ENCODE data around the gene BCAS4.

BCAS4 gene

DNA sequence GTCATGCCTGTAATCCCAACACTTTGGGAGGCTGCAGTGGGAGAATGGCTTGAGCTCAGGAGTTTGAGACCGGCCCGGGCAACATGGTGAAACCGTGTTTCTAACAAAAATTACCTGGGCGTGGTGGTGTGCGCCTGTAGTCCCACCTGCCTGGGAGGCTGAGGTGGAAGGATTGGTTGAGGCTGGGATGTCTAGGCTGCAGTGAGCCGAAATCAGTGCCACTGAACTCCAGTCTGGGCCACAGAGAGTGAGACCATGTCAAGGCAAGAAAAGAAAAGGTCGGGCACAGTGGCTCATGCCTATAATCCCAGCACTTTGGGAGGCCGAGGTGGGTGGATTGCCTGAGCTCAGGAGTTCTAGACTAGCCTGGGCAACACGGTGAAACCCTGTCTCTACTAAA is 8.2 kb upstream of the BCAS4 start:
- TF ChIP-seq, protein P1, sequence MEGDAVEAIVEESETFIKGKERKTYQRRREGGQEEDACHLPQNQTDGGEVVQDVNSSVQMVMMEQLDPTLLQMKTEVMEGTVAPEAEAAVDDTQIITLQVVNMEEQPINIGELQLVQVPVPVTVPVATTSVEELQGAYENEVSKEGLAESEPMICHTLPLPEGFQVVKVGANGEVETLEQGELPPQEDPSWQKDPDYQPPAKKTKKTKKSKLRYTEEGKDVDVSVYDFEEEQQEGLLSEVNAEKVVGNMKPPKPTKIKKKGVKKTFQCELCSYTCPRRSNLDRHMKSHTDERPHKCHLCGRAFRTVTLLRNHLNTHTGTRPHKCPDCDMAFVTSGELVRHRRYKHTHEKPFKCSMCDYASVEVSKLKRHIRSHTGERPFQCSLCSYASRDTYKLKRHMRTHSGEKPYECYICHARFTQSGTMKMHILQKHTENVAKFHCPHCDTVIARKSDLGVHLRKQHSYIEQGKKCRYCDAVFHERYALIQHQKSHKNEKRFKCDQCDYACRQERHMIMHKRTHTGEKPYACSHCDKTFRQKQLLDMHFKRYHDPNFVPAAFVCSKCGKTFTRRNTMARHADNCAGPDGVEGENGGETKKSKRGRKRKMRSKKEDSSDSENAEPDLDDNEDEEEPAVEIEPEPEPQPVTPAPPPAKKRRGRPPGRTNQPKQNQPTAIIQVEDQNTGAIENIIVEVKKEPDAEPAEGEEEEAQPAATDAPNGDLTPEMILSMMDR (IDR thresholded peaks at IDR 0.05) = no peak

DNA sequence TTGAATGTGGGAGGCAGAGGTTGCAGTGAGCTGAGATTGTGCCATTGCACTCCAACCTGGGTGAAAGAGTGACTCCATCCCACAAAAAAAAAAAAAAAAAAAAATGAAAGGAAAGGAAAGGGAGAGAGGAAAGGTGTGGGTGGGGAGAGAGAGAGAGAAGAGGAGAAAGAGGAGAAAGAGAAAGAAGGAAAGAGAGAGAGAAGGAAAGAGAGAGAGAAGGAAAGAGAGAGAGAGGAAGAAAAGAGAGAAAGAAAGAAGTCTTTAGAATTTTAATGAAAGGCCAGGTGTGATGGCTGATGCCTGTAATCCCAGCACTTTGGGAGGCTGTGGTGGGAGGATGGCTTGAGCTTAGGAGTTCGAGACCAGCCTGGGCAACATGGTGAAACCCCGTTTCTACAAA is 7.7 kb upstream of the BCAS4 start:
- TF ChIP-seq, protein P1 (IDR thresholded peaks at IDR 0.05) = no peak

DNA sequence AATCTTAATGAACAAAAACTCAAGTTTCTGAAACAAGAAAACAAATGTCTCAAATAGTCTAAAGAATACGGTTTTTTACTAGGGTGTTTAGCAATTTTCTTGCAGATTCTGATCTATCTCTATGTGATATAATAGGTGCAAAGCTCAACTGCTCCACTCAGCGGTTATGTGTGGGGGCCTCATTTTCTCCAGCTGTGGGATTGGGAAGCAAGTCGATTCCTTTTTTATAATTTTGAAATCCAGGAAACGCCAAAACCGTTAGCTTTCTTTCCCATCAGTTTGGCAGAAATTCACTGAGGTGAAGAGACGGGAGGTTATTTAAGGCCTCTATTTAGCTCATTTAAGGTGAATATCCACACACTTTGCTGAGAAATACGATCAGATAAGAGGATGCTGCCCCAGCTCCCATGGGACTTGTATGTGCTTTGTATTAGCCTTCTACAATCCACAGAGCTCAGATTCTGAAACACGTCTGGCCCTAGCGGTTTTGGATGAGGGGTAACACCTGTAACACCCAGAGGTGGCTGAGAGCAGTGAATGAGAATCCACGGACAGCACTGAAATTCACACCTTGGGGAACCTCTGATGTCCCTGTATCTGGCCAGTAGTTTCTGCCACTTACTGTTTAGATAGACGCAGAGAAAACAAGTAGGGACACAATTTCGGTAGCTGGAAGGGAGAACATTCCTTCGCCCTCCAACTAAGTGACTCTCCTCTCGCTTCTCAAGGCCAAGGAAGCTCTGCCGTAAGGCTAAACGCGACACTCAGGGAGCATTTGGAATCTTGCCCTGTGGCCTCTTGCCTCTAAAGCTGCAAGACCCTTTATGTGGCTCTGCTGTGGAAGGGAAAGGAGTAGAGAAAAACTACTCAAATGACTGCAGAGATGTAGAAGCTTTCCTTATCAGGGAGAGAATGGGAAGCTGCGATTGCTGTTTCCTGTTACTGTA is 6.5 kb upstream of the BCAS4 start:
- TF ChIP-seq, protein P1 (IDR thresholded peaks at IDR 0.05) = peak; percentile 72

DNA sequence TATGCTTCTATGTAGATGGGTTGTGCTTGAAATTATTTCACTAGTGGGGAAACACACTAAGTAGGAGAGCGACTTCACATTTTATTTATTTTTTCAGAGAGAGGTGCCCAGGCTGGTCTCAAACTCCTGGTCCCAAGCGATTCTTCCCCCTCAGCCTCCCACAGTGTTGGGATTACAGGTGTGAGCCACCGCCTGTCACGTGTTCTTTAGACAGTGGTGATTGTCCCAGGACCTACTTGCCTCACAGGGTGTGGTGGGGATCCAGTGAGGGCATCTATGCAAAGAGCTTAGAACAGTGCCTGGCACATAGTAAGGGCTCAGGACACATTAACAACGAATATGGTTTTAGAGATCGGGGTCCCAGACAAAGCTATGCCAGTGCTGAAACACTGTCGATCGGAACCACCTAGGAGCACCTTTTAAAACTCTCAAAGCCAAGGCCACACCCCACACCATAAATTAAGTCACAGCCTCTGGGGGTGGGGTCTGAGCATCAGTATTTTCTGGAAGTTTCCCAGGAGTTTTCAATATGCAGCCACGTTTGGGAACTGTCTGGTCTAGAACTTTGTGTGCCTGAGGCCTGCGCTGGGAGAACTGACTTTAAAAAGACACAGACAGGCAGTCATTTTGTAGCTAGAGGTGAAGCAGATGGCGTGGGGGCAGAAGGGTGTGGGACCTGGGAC is 4.8 kb upstream of the BCAS4 start:
- TF ChIP-seq, protein P1 (IDR thresholded peaks at IDR 0.05) = no peak

DNA sequence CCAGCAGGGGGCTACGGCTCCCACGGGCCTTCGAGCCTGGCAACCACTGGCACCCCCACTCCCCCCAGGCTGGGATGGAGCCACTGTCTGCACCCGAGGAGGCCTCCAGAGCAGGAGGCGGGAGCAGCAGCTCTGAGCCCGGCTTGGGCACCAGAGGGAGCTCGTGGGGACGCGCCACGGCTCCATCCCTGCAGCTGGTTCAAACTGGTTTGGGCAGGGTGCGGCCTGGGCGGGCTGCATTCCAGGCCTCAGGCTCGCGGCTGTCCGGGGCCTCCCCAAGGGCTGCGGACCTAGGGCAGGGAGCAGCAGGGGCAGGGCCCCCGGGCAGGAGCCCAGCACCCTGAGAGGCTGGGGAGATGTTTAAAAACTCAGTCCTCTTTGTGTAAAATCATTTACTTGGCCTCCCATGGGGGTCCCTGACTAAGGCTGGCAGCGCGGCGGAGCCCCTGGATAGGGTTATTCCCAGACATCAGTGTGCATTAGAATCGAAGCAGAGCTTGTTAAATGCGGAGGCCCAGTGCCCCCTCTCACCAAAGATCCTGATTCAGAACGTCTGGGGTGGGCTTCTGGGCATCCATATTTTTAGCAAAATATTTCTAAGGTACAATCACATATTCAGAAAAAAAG is 4.1 kb upstream of the BCAS4 start:
- TF ChIP-seq, protein P1 (IDR thresholded peaks at IDR 0.05) = peak; percentile 90

DNA sequence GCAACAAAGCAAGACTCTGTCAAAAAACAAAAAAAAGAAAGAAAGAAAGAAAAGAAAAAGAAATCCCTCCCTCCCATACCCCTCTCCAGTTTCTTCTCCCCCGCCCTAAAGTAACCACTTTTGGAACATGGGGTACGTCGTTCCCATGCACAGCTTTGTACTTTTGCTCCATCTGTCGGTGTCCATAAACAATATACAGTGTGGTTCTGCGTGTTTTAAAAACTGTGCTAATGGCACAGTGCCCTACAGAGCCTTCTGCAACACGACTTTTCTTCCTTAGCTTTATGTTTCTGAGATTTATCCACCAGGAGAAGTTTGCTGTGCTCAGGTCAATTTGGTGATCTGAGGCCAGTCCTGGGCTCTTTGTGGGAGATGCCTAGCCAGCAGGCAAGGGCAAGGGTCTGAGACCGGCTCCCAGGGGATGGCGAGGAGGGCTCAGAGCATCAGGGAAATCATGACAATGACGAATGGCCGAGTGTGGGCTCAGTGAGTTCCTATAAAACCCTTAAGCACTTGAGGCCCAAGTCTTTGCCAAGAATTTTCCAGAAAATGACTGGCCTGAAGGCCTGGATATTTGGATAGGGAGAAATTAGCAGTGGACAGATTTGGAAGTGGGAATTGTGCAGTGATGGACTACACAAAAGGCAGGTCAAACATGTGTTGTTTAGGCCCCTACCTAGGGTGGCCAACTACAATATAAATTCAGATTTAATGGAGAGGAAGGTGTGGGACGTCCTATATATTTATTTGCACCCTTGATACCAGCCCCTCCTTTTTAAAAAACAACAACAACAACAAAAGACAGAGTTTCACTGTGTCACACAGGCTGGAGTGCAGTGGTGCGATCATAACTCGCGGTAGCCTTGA is 1.9 kb upstream of the BCAS4 start:
- TF ChIP-seq, protein P1 (IDR thresholded peaks at IDR 0.05) = no peak

DNA sequence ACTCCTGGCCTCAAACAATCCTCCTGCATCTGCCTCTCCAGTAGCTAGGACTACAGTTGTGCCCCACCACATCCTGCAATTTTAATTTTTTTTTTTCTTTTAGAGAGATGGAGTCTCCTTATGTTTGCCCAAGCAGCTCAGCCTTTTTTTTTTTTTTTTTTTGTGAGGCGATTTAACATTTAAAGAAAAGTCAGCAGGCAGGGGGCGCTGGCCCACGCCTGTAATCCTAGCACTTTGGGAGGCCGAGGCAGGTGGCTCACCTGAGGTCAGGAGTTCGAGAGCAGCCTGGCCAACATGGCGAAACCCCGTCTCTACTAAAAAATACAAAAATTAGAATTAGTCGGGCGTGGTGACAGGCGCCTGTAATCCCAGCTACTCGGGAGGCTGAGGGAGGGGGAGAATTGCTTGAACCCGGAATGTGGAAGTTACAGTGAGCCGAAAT is 1.3 kb upstream of the BCAS4 start:
- TF ChIP-seq, protein P1 (IDR thresholded peaks at IDR 0.05) = peak; percentile 47

Measured in LNCAP (cell line).